Osteoblast (primary cell): ENCODE data around the gene FOSL1. TPM values are rescaled to one million over a fixed set of nuclear protein-coding genes. Genes with fewer than 3 reads are reported as not detected.
A peak's percentile ranks its signal among the peaks of the same experiment; 100 is the strongest.

Experiments
- DNase-seq: peaks from one replicate; pipeline ENCODE4 v3.0.0; 2011; ENCODE audit warnings: low spot score, mixed read lengths; ENCODE audit not compliant: insufficient read length; ENCODE audit errors: missing footprints
- H2AFZ ChIP-seq: 2 replicates; pipeline ENCODE4 v1.6.0; 2011; ENCODE audit warnings: mild to moderate bottlenecking, low read length
- H3K27ac ChIP-seq: 2 replicates; pipeline ENCODE4 v1.5.1; 2011; ENCODE audit warnings: mild to moderate bottlenecking, low read depth, low read length, moderate library complexity
- H3K27me3 ChIP-seq: 2 replicates; pipeline ENCODE4 v1.6.0; 2012; ENCODE audit warnings: mild to moderate bottlenecking, control low read depth, inconsistent platforms, low read length, moderate library complexity; ENCODE audit not compliant: insufficient read depth
- H3K36me3 ChIP-seq: 2 replicates; pipeline ENCODE4 v1.5.1; 2011; ENCODE audit warnings: mild to moderate bottlenecking, low read length, control low read depth, moderate library complexity; ENCODE audit not compliant: insufficient read depth
- H3K4me1 ChIP-seq: 2 replicates; pipeline ENCODE4 v1.5.1; 2011; ENCODE audit warnings: mild to moderate bottlenecking, low read length, control low read depth, moderate library complexity; ENCODE audit not compliant: insufficient read depth
- H3K4me2 ChIP-seq: 2 replicates; pipeline ENCODE4 v1.6.0; 2011; ENCODE audit warnings: mild to moderate bottlenecking, low read length; ENCODE audit not compliant: insufficient read depth
- H3K4me3 ChIP-seq: fragments of 200-600 bp; sonication (generic); 3 replicates; pipeline ENCODE4 v1.5.1; 2012; ENCODE audit warnings: mild to moderate bottlenecking, low read length, inconsistent platforms; ENCODE audit not compliant: insufficient read depth
- H3K79me2 ChIP-seq: 2 replicates; pipeline ENCODE4 v1.6.0; 2012; ENCODE audit warnings: mild to moderate bottlenecking, low read length, control low read depth, inconsistent platforms; ENCODE audit not compliant: insufficient read depth
- H3K9me3 ChIP-seq: 2 replicates; pipeline ENCODE4 v1.5.1; 2011; ENCODE audit warnings: low read depth, low read length, control low read depth
- H4K20me1 ChIP-seq: 2 replicates; pipeline ENCODE4 v1.6.0; 2012; ENCODE audit warnings: mild to moderate bottlenecking, low read length, control low read depth; ENCODE audit not compliant: insufficient read depth
- CTCF ChIP-seq: IDR thresholded peaks from 2 replicates; pipeline ENCODE4 v1.5.1; 2011; ENCODE audit warnings: mild to moderate bottlenecking, low read depth, low read length, moderate library complexity; ENCODE audit errors: extremely low read depth
- total RNA-seq: library from RNA; depleted of rRNA; stranded (reverse); fragments of >200 nt; gene quantifications from 2 replicates; pipeline ENCODE4 v1.2.3, GENCODE V29; 2012

Gene FOSL1
- total RNA-seq, 1 donor: 13.0 TPM

DNA sequence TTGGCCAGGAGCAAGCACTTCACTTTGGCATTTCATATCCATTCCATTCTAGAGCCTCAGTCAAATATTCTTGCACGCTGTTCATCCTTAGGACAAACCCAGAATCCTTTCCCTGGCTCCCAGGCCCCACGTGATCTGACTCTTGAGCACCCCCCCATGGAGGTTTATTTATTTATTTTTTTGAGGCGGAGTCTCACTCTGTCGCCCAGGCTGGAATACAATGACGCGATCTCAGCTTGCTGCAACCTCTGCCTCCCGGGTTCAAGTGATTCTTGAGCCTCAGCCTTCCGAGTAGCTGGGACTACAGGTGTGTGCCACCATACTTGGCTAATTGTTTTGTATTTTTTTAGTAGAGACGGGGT lies 32.4 kb upstream of the FOSL1 start:
- H3K27me3 ChIP-seq: no peaks in the 10 kb centered on the region
- peaks cover 21% of the 10 kb centered on the region for H3K4me1 ChIP-seq
- H3K9me3 ChIP-seq: no peaks in the 10 kb centered on the region
- H3K79me2 ChIP-seq: no peaks in the 10 kb centered on the region
- peak; percentile 23 for TF ChIP-seq CTCF
- H3K4me2 ChIP-seq: peak overlapping the region; percentile 30
- peak; percentile 57 for DNase-seq
- no peaks in the 10 kb centered on the region for H3K36me3 ChIP-seq
- no peak overlapping the region for H3K27ac ChIP-seq
- no peaks in the 10 kb centered on the region for H4K20me1 ChIP-seq
- no peak overlapping the region for H3K4me3 ChIP-seq
- H2AFZ ChIP-seq: peak overlapping the region; percentile 67

DNA sequence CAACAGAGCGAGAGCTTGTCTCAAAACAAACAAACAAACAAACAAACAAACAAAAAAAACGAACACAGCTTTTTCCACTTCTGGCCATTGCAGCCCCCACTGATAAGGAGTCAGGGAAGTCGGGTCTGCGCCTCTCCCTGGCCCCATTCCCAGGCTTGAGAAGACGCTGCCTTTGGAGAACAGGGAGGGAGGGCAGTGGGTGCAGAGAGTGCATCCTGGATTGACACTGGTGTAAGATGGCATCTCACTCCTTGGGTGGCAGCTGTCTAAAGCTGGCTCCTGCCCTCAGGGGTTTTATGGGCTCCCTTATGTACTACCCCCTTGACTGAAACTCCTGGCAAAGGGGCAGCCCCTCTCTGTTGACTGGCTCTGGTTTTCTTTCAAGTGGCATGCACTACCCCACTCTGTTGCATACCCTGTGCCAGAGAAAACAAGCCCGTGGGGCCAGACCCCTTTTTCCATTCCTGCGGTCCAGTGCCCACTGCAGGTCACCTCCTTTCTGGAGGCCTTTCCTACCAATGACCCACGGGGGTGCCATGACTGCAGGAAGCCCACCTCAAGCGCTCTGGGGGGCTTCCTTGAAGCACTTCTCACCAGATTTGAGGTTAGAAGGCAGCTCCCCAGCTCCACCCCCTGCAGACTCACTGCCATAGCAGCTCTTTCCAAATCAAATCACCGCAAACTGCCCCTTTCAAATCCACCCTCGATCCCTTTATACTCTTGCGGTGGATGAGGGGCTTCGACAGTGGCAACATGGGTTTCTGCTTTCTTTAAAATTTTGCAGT lies 31.8 kb upstream of the FOSL1 start:
- Histone ChIP-seq H3K79me2 (no peaks in the 10 kb centered on the region), H3K36me3 (no peaks in the 10 kb centered on the region), H3K4me3 (no peak overlapping the region), H3K9me3 (no peaks in the 10 kb centered on the region), H3K4me1 (peaks cover 21% of the 10 kb centered on the region), H4K20me1 (no peaks in the 10 kb centered on the region), H3K27me3 (no peaks in the 10 kb centered on the region), H2AFZ (peak overlapping the region; percentile 67), H3K4me2 (peak overlapping the region; percentile 30), H3K27ac (no peak overlapping the region)
- TF ChIP-seq CTCF: peak; percentile 28
- DNase-seq: peak; percentile 59

DNA sequence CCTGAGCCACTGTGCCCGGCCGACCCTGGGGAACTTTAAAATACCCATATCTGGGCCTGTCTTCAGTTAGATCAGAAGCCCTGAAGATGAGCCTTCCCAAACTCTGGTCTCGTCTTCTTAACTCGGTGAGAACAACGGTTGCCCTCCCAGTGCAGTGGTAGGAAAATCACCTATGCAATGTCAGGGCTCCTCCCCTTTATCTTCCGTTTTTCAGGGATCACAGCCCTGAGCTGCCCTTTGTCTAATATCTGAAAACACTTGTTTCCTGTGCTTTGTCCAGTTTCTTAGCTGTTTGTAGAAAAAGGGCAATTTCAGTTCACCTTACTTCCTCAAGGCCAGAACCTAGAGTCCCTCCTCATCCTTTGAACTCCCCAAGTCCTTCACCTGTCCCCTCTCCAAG lies 28.5 kb upstream of the FOSL1 start:
- Histone ChIP-seq H3K4me1 (peaks cover 18% of the 10 kb centered on the region), H3K27me3 (no peaks in the 10 kb centered on the region), H3K36me3 (peaks cover 12% of the 10 kb centered on the region), H4K20me1 (no peaks in the 10 kb centered on the region), H2AFZ (no peak overlapping the region), H3K27ac (peak overlapping the region; percentile 60), H3K4me2 (no peak overlapping the region), H3K4me3 (no peak overlapping the region), H3K9me3 (no peaks in the 10 kb centered on the region), H3K79me2 (peaks cover 6% of the 10 kb centered on the region)
- peak; percentile 51 for DNase-seq
- TF ChIP-seq CTCF: no peak

- Histone ChIP-seq H4K20me1 (no peaks in the 10 kb centered on the region), H3K4me1 (peaks cover 18% of the 10 kb centered on the region), H3K4me2 (peak overlapping the region; percentile 83), H3K36me3 (peaks cover 18% of the 10 kb centered on the region), H3K4me3 (peak overlapping the region; percentile 58), H3K79me2 (peaks cover 8% of the 10 kb centered on the region), H3K27ac (peak overlapping the region; percentile 60), H2AFZ (peak overlapping the region; percentile 69), H3K27me3 (no peaks in the 10 kb centered on the region), H3K9me3 (no peaks in the 10 kb centered on the region)
- peak; percentile 87 for DNase-seq
- TF ChIP-seq CTCF: no peak
Measured at GRCh38 chr11:65927904-65928397, 27.8 kb upstream of the FOSL1 start.
